Measurements from ENCODE around the gene CLTB.
"Not testable (repeated sequence)": the region's sequence is repeated elsewhere in the genome, so short reads cannot be mapped to it uniquely, and the experiment has no call there.

Gene CLTB

GRCh38 chr5:176415952-176416924 lies at the start of gene CLTB:
TSS of gene CLTB (minus strand) at chr5:176416539. CDS start at chr5:176416363, 176 bp downstream.
- peak; percentile 99 for DNase-seq (ENCODE audit: low spot score)

DNA sequence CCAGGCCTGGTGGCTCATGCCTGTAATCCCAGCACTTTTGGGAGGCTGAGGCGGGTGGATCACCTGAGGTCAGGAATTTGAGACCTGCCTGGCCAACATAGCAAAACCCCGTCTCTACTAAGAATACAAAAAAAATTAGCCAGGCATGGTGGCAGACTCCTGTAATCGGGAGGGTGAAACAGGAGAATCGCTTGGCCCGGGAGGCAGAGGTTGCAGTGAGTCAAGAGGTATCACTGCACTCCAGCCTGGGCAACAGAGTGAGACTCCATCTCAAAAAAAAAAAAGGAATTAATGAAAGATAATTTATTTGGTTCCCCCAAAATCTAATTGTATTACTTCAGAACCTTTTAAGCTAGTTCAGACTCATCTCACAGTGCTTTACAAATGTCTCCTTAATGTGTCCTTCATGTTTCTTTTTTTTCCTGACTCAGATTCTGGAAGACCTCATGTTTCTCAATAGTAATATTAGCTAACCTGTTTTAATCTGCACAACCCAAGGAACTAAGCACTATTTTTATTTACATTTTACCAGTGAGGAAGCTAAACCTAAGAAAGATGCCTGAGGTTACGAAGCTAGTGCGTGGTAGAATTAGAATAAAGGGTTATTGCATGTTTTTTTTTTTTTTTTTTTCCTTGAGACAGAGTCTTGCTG lies 46.9 kb upstream of the CLTB start:
- DNase-seq (ENCODE audit: low spot score), result no peak

GRCh38 chr5:176461349-176461748 lies 45.0 kb upstream of the CLTB start:
- DNase-seq (ENCODE audit: low spot score), result no peak

- no peak for DNase-seq (ENCODE audit: low spot score)
Observed at GRCh38 chr5:176458904-176459561, 42.7 kb upstream of the CLTB start.

- DNase-seq (ENCODE audit: low spot score), result no peak
Observed at GRCh38 chr5:176454724-176455394, 38.5 kb upstream of the CLTB start.

- no peak for DNase-seq (ENCODE audit: low spot score)
Observed at GRCh38 chr5:176450077-176450476, 33.7 kb upstream of the CLTB start.

GRCh38 chr5:176447978-176448608 lies 31.8 kb upstream of the CLTB start, which contains the start of gene FAF2:
TSS of gene FAF2 (plus strand) at chr5:176448385. CDS start at chr5:176448408, 23 bp downstream.
- peak; percentile 100 for DNase-seq (ENCODE audit: low spot score)

GRCh38 chr5:176447591-176447977 lies 31.2 kb upstream of the CLTB start:
- no peak for DNase-seq (ENCODE audit: low spot score)

GRCh38 chr5:176446884-176447590 lies 30.7 kb upstream of the CLTB start:
- DNase-seq (ENCODE audit: low spot score), result no peak

GRCh38 chr5:176446028-176446665 lies 29.8 kb upstream of the CLTB start:
- DNase-seq (ENCODE audit: low spot score), result no peak

- DNase-seq (ENCODE audit: low spot score), result no peak
Observed at GRCh38 chr5:176444742-176445141, 28.4 kb upstream of the CLTB start.

- DNase-seq (ENCODE audit: low spot score), result not testable (repeated sequence)
Observed at GRCh38 chr5:176442911-176443310, 26.6 kb upstream of the CLTB start.

DNA sequence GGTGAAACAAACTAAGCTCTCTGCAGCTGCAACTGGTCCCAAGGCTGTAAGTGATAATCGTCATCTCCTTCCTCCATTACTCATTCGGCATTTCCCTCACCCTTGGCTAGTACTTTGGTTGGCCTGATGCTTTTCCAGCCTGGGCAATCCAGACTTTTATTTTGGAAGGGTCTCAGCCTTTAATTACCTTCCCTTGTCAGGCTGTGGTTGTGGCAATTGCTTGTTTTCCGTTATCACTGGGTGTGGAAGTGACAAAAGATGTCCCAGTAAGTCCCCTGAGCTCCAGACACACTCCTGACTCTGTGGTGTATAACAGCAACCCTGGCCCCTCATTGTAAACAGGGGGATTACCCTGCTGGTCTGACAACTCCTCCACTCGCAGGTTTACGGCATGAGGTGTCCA lies 25.6 kb upstream of the CLTB start:
- DNase-seq (ENCODE audit: low spot score), result peak; percentile 30

DNA sequence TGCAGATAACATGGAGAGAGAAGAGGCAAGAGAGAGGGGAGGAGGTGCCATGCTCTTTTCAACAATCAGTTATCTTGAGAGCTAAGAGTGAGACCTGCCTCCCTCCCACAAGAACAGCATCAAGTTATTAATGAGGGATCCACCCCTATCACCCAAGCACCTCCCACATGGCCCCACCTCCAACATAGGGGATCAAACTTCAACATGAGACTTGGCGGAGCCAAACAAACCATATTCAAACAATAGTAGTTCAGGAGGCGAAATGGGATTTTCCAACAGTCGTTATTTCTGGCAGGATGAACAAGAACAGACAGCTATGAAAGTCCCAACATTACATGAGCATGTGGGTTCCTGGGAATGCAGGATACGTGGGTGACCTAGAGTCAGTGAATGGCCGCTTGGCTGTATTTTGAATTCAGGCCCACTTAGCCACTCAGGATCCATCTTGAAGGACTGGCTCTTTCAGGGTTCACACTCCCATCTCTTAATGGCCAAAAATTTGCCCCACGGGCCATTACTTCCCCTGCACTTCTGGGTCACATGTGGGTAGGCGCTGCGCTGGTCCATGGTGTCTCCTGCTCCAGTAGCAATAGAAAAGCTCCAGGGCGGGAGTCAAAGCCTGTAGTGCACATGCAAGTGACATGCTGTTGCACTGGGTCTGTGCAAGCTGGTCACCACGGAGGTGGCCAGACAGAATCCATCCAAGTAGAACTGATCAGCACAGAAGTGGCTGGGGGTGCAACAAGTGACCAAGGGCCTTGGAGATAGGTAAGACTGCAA lies 24.8 kb upstream of the CLTB start:
- DNase-seq (ENCODE audit: low spot score), result no peak

GRCh38 chr5:176438959-176439757 lies 22.8 kb upstream of the CLTB start:
- DNase-seq (ENCODE audit: low spot score), result no peak

DNA sequence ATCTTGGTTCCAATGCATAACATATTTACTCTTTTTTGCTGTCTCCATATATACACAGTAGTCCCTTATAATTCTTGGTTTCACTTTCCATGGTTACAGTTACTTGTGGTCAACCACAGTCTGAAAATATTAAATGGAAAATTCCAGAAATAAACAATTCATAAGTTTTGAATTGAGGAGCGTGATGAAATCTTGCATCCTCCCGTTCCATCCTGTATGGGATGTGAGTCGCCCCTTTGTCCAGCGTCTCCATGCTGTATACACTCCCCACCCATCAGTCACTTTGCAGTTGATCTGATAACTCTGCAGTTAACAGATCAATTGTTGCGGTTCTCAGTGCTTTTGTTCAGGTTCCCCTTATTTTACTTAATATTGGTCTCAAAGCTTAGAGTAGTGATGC lies 20.3 kb upstream of the CLTB start:
- no peak for DNase-seq (ENCODE audit: low spot score)

GRCh38 chr5:176432707-176433106 lies 16.4 kb upstream of the CLTB start:
- DNase-seq (ENCODE audit: low spot score), result no peak

DNA sequence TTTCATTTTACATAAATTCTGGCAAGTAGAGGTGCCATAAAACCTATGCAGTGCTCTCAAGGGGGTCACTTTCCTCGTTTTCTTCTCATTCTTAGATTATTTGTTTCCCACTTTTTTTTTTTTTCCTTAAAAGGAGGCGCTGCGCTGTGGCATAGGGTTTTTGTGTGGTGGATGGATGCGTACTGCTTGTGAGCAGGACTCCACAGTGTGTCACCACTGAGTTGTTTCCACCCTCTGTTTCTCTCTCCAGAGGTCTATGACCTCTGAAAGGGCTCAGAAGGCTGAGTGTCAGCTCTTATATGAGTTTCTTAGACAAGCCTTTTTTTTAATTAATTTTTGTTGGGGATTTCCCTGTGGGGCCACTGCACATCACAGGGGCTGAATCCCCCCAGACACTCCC lies 13.6 kb upstream of the CLTB start:
- no peak for DNase-seq (ENCODE audit: low spot score)

DNA sequence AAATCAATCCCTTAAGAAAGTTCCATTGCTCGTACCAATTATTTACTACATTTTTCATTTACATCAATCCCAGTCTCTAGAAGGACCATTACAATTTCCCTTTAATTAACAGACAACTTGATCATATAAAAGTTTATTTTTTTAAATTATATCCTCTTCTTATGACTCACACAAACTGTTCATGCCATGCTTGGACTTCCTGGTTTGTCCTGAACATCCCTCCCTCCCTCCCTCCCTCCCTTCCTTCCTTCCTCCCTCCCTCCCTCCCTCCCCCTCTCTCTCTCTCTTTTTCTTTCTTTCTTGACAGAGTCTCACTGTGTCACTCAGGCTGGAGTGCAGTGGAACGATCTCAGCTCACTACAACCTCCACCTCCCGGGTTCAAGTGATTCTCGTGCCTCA lies 11.6 kb upstream of the CLTB start:
- no peak for DNase-seq (ENCODE audit: low spot score)

Data from iPS-NIHi11 (cell line).